ENCODE results near the gene HIGD1C. TPM values are rescaled to one million over a fixed set of nuclear protein-coding genes. Genes with fewer than 3 reads are reported as not detected.

HIGD1C gene
- total RNA-seq, 3 donors from 2014 or later: not detected

GRCh38 chr12:51001799-51002198 is 49.5 kb downstream of the HIGD1C start:
- Histone ChIP-seq H3K9me3 (no peaks in the 10 kb centered on the region), H3K36me3 (no peaks in the 10 kb centered on the region), H3K27me3 (no peaks in the 10 kb centered on the region), H3K4me1 (no peaks in the 10 kb centered on the region), H3K27ac (no peak overlapping the region), H3K4me3 (no peak overlapping the region)
- TF ChIP-seq POLR2AphosphoS5 (IDR thresholded peaks at IDR 0.05): no peak
- no peak for TF ChIP-seq CTCF (IDR thresholded peaks at IDR 0.05)
- no peak for TF ChIP-seq POLR2A (IDR thresholded peaks at IDR 0.05)
- intact Hi-C loops (cut with DNase I; ENCODE audit: low total_unique reads): no loop called here
- no peak for DNase-seq (ENCODE audit: low spot score in 2 of 2)

- Histone ChIP-seq H3K27me3 (no peaks in the 10 kb centered on the region), H3K9me3 (no peaks in the 10 kb centered on the region), H3K4me1 (no peaks in the 10 kb centered on the region), H3K27ac (peak overlapping the region; percentile 61 to 74), H3K4me3 (no peak overlapping the region), H3K36me3 (no peaks in the 10 kb centered on the region)
- DNase-seq (ENCODE audit: low spot score in 2 of 2): no peak
- intact Hi-C loops (cut with DNase I; ENCODE audit: low total_unique reads): no loop called here
- TF ChIP-seq POLR2AphosphoS5 (IDR thresholded peaks at IDR 0.05): no peak
- TF ChIP-seq POLR2A (IDR thresholded peaks at IDR 0.05): no peak
- TF ChIP-seq CTCF (IDR thresholded peaks at IDR 0.05): no peak
These were observed 52.2 kb downstream of the HIGD1C start for GRCh38 chr12:51004504-51004903.

- peak overlapping the region; percentile 61 to 74 for H3K27ac ChIP-seq
- TF ChIP-seq CTCF (IDR thresholded peaks at IDR 0.05) (no peak), POLR2AphosphoS5 (IDR thresholded peaks at IDR 0.05) (no peak), POLR2A (IDR thresholded peaks at IDR 0.05) (no peak)
- intact Hi-C loops (cut with DNase I; ENCODE audit: low total_unique reads): no loop called here
- H3K27me3 ChIP-seq: no peaks in the 10 kb centered on the region
- DNase-seq (ENCODE audit: low spot score in 2 of 2): no peak
- no peaks in the 10 kb centered on the region for H3K9me3 ChIP-seq
- H3K4me3 ChIP-seq: no peak overlapping the region
- H3K4me1 ChIP-seq: no peaks in the 10 kb centered on the region
- no peaks in the 10 kb centered on the region for H3K36me3 ChIP-seq
These were observed 52.7 kb downstream of the HIGD1C start for GRCh38 chr12:51005030-51005429.

- Histone ChIP-seq H3K4me3 (no peak overlapping the region), H3K9me3 (no peaks in the 10 kb centered on the region), H3K36me3 (no peaks in the 10 kb centered on the region), H3K27ac (peak overlapping the region; percentile 65 to 74), H3K4me1 (no peaks in the 10 kb centered on the region), H3K27me3 (no peaks in the 10 kb centered on the region)
- intact Hi-C loops (cut with DNase I; ENCODE audit: low total_unique reads): no loop called here
- DNase-seq (ENCODE audit: low spot score in 2 of 2): peak in 1 of 2 donors; percentile 42
- TF ChIP-seq POLR2A (IDR thresholded peaks at IDR 0.05): no peak
- TF ChIP-seq POLR2AphosphoS5 (IDR thresholded peaks at IDR 0.05): peak in 2 of 3 donors; percentile 29 to 32
- no peak for TF ChIP-seq CTCF (IDR thresholded peaks at IDR 0.05)
These were observed 53.3 kb downstream of the HIGD1C start for GRCh38 chr12:51005671-51006070.

- Histone ChIP-seq H3K4me3 (peak overlapping the region in 1 of 3 donors; percentile 18), H3K4me1 (peaks cover 0 to 8% of the 10 kb centered on the region in 2 donors), H3K27ac (peak overlapping the region in 1 of 2 donors; percentile 33), H3K9me3 (no peaks in the 10 kb centered on the region), H3K36me3 (no peaks in the 10 kb centered on the region), H3K27me3 (no peaks in the 10 kb centered on the region)
- no peak for DNase-seq (ENCODE audit: low spot score in 2 of 2)
- intact Hi-C loops (cut with DNase I; ENCODE audit: low total_unique reads): no loop called here
- TF ChIP-seq POLR2A (IDR thresholded peaks at IDR 0.05): no peak
- TF ChIP-seq CTCF (IDR thresholded peaks at IDR 0.05): no peak
- no peak for TF ChIP-seq POLR2AphosphoS5 (IDR thresholded peaks at IDR 0.05)
These were observed 56.1 kb downstream of the HIGD1C start for GRCh38 chr12:51008329-51009055.

All from breast epithelium (tissue), 4 donors.